LHCN-M2 (cell line): ENCODE results near the gene PTGR2. TPM values are rescaled to one million over a fixed set of nuclear protein-coding genes. Genes with fewer than 3 reads are reported as not detected.
"Not testable (repeated sequence)": the region's sequence is repeated elsewhere in the genome, so short reads cannot be mapped to it uniquely, and the experiment has no call there.

Source experiments
- DNase-seq: peaks from one replicate; pipeline ENCODE4 v3.0.0-alpha.2; 2012; ENCODE audit warnings: low read depth
- total RNA-seq: library from RNA; depleted of rRNA; stranded (reverse); fragments of >200 nt; gene quantifications from 2 replicates; pipeline ENCODE4 v1.2.3, GENCODE V29; 2014; rRNA removed

The PTGR2 gene
- total RNA-seq, 1 experiment from 2014 or later = 9.0 TPM

- DNase-seq = peak; percentile 97
These were observed 35.1 kb downstream of the PTGR2 start, which contains the start of gene ZNF410 for GRCh38 chr14:73886449-73887317. ZNF410 (plus strand) TSS chr14:73886859; CDS start chr14:73892176, 5,317 bp downstream.

- no peak for DNase-seq
These were observed 35.6 kb downstream of the PTGR2 start for GRCh38 chr14:73887318-73887616.

- DNase-seq = no peak
These were observed 36.2 kb downstream of the PTGR2 start for GRCh38 chr14:73887694-73888459.

- DNase-seq = no peak
These were observed 36.8 kb downstream of the PTGR2 start for GRCh38 chr14:73888460-73888725.

- DNase-seq = no peak
These were observed 37.3 kb downstream of the PTGR2 start for GRCh38 chr14:73888971-73889370.

GRCh38 chr14:73889376-73889775, 37.7 kb downstream of the PTGR2 start:
- DNase-seq = no peak

- not testable (repeated sequence) for DNase-seq
These were observed 42.6 kb downstream of the PTGR2 start for GRCh38 chr14:73894180-73894687.

- DNase-seq = no peak
These were observed 44.3 kb downstream of the PTGR2 start for GRCh38 chr14:73895939-73896338.

- peak; percentile 11 for DNase-seq
These were observed 44.9 kb downstream of the PTGR2 start for GRCh38 chr14:73896521-73896920.

GRCh38 chr14:73903028-73903427, 51.4 kb downstream of the PTGR2 start:
- DNase-seq = no peak

GRCh38 chr14:73909681-73910080, 58.0 kb downstream of the PTGR2 start:
- no peak for DNase-seq

- no peak for DNase-seq
These were observed 61.6 kb downstream of the PTGR2 start for GRCh38 chr14:73913256-73913655.

- DNase-seq = no peak
These were observed 64.7 kb downstream of the PTGR2 start for GRCh38 chr14:73916324-73916723.

GRCh38 chr14:73919457-73919856, 67.8 kb downstream of the PTGR2 start:
- DNase-seq = not testable (repeated sequence)

- no peak for DNase-seq
These were observed 72.7 kb downstream of the PTGR2 start for GRCh38 chr14:73924337-73924736.

Other genes starting within 250 kb of the PTGR2 start
- gene ACOT6, start 239.3 kb upstream of the PTGR2 start, total RNA-seq = not detected in 2 replicates
- 17.3 and 18.3 TPM in 2 replicates for gene DNAL1, start 206.8 kb upstream of the PTGR2 start, total RNA-seq
- 19.2 and 22.0 TPM in 2 replicates for gene PNMA1, start 137.4 kb upstream of the PTGR2 start, total RNA-seq
- 47.5 and 52.1 TPM in 2 replicates for gene ZNF410, start 35.0 kb downstream of the PTGR2 start, total RNA-seq
- 2.1 and 3.4 TPM in 2 replicates for gene FAM161B, start 98.3 kb downstream of the PTGR2 start, total RNA-seq
- gene COQ6, start 98.5 kb downstream of the PTGR2 start, total RNA-seq = 38.5 and 46.7 TPM in 2 replicates
- gene ENTPD5, start 167.5 kb downstream of the PTGR2 start, total RNA-seq = 8.3 and 11.8 TPM in 2 replicates
- gene BBOF1, start 167.5 kb downstream of the PTGR2 start, total RNA-seq = 4.9 and 8.6 TPM in 2 replicates
- 5.3 and 8.2 TPM in 2 replicates for gene ALDH6A1, start 232.6 kb downstream of the PTGR2 start, total RNA-seq
- gene LIN52, start 233.1 kb downstream of the PTGR2 start, total RNA-seq = 10.2 and 11.5 TPM in 2 replicates